Measurements from ENCODE around the gene NRXN3. TPM values are rescaled to one million over a fixed set of nuclear protein-coding genes. Genes with fewer than 3 reads are reported as not detected.

NRXN3 gene
- polyA plus RNA-seq, 1 donor from 2014 or later, result 110 TPM

GRCh38 chr14:79318371-79318770 lies 1148.2 kb downstream of the NRXN3 start:
- Histone ChIP-seq H3K4me3 (ENCODE audit: low read length) (no peak overlapping the region), H3K27me3 (ENCODE audit: insufficient read depth, low read depth, low read length) (no peaks in the 10 kb centered on the region), H2AFZ (ENCODE audit: low read depth, low read length) (no peak overlapping the region), H3F3A (ENCODE audit: insufficient read depth, low read length, poor library complexity, severe bottlenecking) (no peaks in the 10 kb centered on the region), H4K20me1 (ENCODE audit: insufficient read depth) (no peaks in the 10 kb centered on the region), H3K9me2 (ENCODE audit: insufficient read depth, low read length) (no peaks in the 10 kb centered on the region), H3K4me2 (ENCODE audit: low read length) (no peak overlapping the region), H3K9ac (ENCODE audit: low read length) (no peak overlapping the region), H3K79me2 (replicated peaks; ENCODE audit: insufficient read depth, low read length) (peaks cover 3% of the 10 kb centered on the region), H3K9me3 (ENCODE audit: low read length) (no peaks in the 10 kb centered on the region), H3K36me3 (ENCODE audit: insufficient read depth, low read length) (no peaks in the 10 kb centered on the region), H3K27ac (ENCODE audit: low read length) (no peak overlapping the region)
- TF ChIP-seq EZH2 (IDR thresholded peaks at IDR 0.05; ENCODE audit: borderline replicate concordance, insufficient read depth, low read length, poor library complexity, severe bottlenecking) (no peak), RAD21 (conservative IDR thresholded peaks at IDR 0.05) (no peak), CTCF (IDR thresholded peaks at IDR 0.05; ENCODE audit: poor library complexity, severe bottlenecking) (no peak), TAF1 (IDR thresholded peaks at IDR 0.05; ENCODE audit: low read depth) (no peak), SMC3 (conservative IDR thresholded peaks at IDR 0.05; ENCODE audit: poor library complexity) (no peak), REST (IDR thresholded peaks at IDR 0.05; ENCODE audit: borderline replicate concordance) (no peak), POLR2AphosphoS5 (IDR thresholded peaks at IDR 0.05) (no peak), MXI1 (conservative IDR thresholded peaks at IDR 0.05; ENCODE audit: poor library complexity, severe bottlenecking) (no peak), EP300 (conservative IDR thresholded peaks at IDR 0.05; ENCODE audit: poor library complexity, severe bottlenecking) (no peak)

- Histone ChIP-seq H3F3A (ENCODE audit: insufficient read depth, low read length, poor library complexity, severe bottlenecking) (peaks cover 3% of the 10 kb centered on the region), H3K4me3 (ENCODE audit: low read length) (no peak overlapping the region), H3K9me2 (ENCODE audit: insufficient read depth, low read length) (no peaks in the 10 kb centered on the region), H3K27ac (ENCODE audit: low read length) (no peak overlapping the region), H3K9ac (ENCODE audit: low read length) (no peak overlapping the region), H3K4me2 (ENCODE audit: low read length) (no peak overlapping the region), H2AFZ (ENCODE audit: low read depth, low read length) (no peak overlapping the region), H4K20me1 (ENCODE audit: insufficient read depth) (no peaks in the 10 kb centered on the region), H3K79me2 (replicated peaks; ENCODE audit: insufficient read depth, low read length) (peaks cover 3% of the 10 kb centered on the region), H3K9me3 (ENCODE audit: low read length) (no peaks in the 10 kb centered on the region), H3K27me3 (ENCODE audit: insufficient read depth, low read depth, low read length) (no peaks in the 10 kb centered on the region), H3K36me3 (ENCODE audit: insufficient read depth, low read length) (no peaks in the 10 kb centered on the region)
- TF ChIP-seq CTCF (IDR thresholded peaks at IDR 0.05; ENCODE audit: poor library complexity, severe bottlenecking), result no peak
- TF ChIP-seq REST (IDR thresholded peaks at IDR 0.05; ENCODE audit: borderline replicate concordance), result no peak
- no peak for TF ChIP-seq SMC3 (conservative IDR thresholded peaks at IDR 0.05; ENCODE audit: poor library complexity)
- TF ChIP-seq EZH2 (IDR thresholded peaks at IDR 0.05; ENCODE audit: borderline replicate concordance, insufficient read depth, low read length, poor library complexity, severe bottlenecking), result no peak
- TF ChIP-seq RAD21 (conservative IDR thresholded peaks at IDR 0.05), result no peak
- TF ChIP-seq MXI1 (conservative IDR thresholded peaks at IDR 0.05; ENCODE audit: poor library complexity, severe bottlenecking), result no peak
- TF ChIP-seq TAF1 (IDR thresholded peaks at IDR 0.05; ENCODE audit: low read depth), result no peak
- no peak for TF ChIP-seq POLR2AphosphoS5 (IDR thresholded peaks at IDR 0.05)
- TF ChIP-seq EP300 (conservative IDR thresholded peaks at IDR 0.05; ENCODE audit: poor library complexity, severe bottlenecking), result no peak
These were observed 1150.4 kb downstream of the NRXN3 start for GRCh38 chr14:79320561-79320960.
